HG03108 (cell line): ENCODE measurements around the gene TBX3.

Experiments used
- ATAC-seq: cut with Tn5 transposase; IDR thresholded peaks from one replicate; pipeline ENCODE4 v1.9.1; 2021; ENCODE audit warnings: moderate library complexity; ENCODE audit not compliant: unreplicated experiment

The TBX3 gene

GRCh38 chr12:114697243-114697716 lies 13.3 kb upstream of the TBX3 start:
- ATAC-seq, result no peak

- ATAC-seq, result no peak
Observed at GRCh38 chr12:114696443-114697242, 12.7 kb upstream of the TBX3 start.

GRCh38 chr12:114695305-114695592 lies 11.3 kb upstream of the TBX3 start:
- ATAC-seq, result no peak

GRCh38 chr12:114694436-114695304 lies 10.7 kb upstream of the TBX3 start:
- ATAC-seq, result no peak

- no peak for ATAC-seq
Observed at GRCh38 chr12:114693532-114693931, 9.6 kb upstream of the TBX3 start.

- ATAC-seq, result no peak
Observed at GRCh38 chr12:114693059-114693531, 9.1 kb upstream of the TBX3 start.

- ATAC-seq, result no peak
Observed at GRCh38 chr12:114692186-114693058, 8.4 kb upstream of the TBX3 start.

- ATAC-seq, result no peak
Observed at GRCh38 chr12:114691763-114692185, 7.8 kb upstream of the TBX3 start.

- ATAC-seq, result no peak
Observed at GRCh38 chr12:114691196-114691595, 7.2 kb upstream of the TBX3 start.

- ATAC-seq, result no peak
Observed at GRCh38 chr12:114690267-114691135, 6.5 kb upstream of the TBX3 start.

- no peak for ATAC-seq
Observed at GRCh38 chr12:114689075-114689994, 5.4 kb upstream of the TBX3 start.

- ATAC-seq, result no peak
Observed at GRCh38 chr12:114688256-114688845, 4.4 kb upstream of the TBX3 start.

GRCh38 chr12:114687802-114688201 lies 3.8 kb upstream of the TBX3 start:
- no peak for ATAC-seq

- ATAC-seq, result no peak
Observed at GRCh38 chr12:114686773-114687500, 3.0 kb upstream of the TBX3 start.

GRCh38 chr12:114686426-114686772 lies 2.4 kb upstream of the TBX3 start:
- no peak for ATAC-seq

GRCh38 chr12:114685869-114686268 lies 1.9 kb upstream of the TBX3 start:
- ATAC-seq, result no peak

GRCh38 chr12:114685320-114685781 lies 1.4 kb upstream of the TBX3 start:
- ATAC-seq, result no peak

GRCh38 chr12:114684870-114685273 lies 897 bp upstream of the TBX3 start:
- ATAC-seq, result no peak
